GM12874 (cell line): ENCODE measurements around the gene SEZ6.

ENCODE experiments used
- TF ChIP-seq, protein P1 (sequence below): IDR thresholded peaks from 2 replicates; pipeline ENCODE4 v1.5.1; 2011; ENCODE audit warnings: low read depth, mild to moderate bottlenecking, control low read depth, low read length, moderate library complexity; ENCODE audit not compliant: insufficient read depth

Gene SEZ6

DNA sequence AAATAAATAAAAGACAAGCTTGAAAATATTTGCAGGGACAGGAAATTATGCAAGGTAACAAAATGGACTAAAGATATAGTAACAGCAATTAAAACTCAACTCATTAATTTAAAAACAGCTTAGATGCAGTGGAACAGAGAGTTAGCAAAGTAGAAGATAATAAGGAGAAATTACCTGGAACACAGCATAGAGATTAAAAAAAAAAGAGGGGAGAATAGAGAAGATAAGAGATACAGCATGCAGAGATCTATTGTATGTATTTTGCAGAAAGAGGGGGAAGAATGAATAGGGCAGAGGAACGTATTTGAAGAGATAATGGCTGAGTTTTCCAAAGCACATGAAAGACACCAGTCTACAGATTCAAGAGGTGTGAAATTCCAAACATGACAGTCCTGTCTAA is 28.7 kb upstream of the SEZ6 start:
- TF ChIP-seq, protein P1, sequence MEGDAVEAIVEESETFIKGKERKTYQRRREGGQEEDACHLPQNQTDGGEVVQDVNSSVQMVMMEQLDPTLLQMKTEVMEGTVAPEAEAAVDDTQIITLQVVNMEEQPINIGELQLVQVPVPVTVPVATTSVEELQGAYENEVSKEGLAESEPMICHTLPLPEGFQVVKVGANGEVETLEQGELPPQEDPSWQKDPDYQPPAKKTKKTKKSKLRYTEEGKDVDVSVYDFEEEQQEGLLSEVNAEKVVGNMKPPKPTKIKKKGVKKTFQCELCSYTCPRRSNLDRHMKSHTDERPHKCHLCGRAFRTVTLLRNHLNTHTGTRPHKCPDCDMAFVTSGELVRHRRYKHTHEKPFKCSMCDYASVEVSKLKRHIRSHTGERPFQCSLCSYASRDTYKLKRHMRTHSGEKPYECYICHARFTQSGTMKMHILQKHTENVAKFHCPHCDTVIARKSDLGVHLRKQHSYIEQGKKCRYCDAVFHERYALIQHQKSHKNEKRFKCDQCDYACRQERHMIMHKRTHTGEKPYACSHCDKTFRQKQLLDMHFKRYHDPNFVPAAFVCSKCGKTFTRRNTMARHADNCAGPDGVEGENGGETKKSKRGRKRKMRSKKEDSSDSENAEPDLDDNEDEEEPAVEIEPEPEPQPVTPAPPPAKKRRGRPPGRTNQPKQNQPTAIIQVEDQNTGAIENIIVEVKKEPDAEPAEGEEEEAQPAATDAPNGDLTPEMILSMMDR = no peak

GRCh38 chr17:29032857-29033197 is 27.0 kb upstream of the SEZ6 start:
- TF ChIP-seq, protein P1 = no peak

- TF ChIP-seq, protein P1 = no peak
Observed at GRCh38 chr17:29032013-29032856, 26.4 kb upstream of the SEZ6 start.

GRCh38 chr17:29031488-29031887 is 25.7 kb upstream of the SEZ6 start:
- TF ChIP-seq, protein P1 = no peak

DNA sequence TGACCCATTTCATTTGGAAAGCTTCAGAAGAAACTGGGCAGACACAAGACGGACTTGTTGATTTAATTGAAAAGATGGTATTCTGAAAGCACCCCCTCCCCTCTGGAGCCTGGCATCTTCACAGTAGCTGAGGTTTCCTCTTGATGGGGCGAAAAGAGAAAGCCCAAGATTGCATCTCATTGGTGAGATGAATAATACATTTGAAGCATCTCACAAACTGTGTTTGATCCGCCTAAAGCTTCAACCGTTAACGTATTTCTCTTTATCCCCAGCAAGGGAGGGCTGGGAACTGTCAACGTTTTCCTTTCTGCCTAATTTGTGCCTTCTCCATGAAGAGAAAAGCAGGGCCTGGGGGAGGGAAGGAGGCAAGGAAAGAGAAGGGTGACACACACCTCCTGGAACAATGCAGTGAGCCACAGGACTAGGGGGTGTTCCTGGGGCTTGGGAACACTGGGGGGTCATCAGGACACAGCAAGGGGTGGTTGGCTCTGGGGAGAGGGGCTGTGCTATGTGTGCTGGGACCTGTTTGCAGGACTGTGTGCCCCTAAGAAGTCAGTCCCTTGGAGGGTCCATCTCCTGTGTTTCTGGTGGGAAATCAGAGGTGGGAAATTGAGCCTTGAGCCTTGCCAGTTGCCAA is 18.6 kb upstream of the SEZ6 start:
- TF ChIP-seq, protein P1 = no peak

- TF ChIP-seq, protein P1 = no peak
Observed at GRCh38 chr17:29022074-29022473, 16.2 kb upstream of the SEZ6 start.

GRCh38 chr17:29021226-29021625 is 15.4 kb upstream of the SEZ6 start:
- TF ChIP-seq, protein P1 = no peak
